HG03469 (cell line): ENCODE data around the gene ZNF185.

Source experiments
- ATAC-seq: cut with Tn5 transposase; IDR thresholded peaks from one replicate; pipeline ENCODE4 v1.9.1; 2021; ENCODE audit warnings: mild to moderate bottlenecking, moderate library complexity, moderate number of reproducible peaks; ENCODE audit not compliant: unreplicated experiment

The ZNF185 gene

DNA sequence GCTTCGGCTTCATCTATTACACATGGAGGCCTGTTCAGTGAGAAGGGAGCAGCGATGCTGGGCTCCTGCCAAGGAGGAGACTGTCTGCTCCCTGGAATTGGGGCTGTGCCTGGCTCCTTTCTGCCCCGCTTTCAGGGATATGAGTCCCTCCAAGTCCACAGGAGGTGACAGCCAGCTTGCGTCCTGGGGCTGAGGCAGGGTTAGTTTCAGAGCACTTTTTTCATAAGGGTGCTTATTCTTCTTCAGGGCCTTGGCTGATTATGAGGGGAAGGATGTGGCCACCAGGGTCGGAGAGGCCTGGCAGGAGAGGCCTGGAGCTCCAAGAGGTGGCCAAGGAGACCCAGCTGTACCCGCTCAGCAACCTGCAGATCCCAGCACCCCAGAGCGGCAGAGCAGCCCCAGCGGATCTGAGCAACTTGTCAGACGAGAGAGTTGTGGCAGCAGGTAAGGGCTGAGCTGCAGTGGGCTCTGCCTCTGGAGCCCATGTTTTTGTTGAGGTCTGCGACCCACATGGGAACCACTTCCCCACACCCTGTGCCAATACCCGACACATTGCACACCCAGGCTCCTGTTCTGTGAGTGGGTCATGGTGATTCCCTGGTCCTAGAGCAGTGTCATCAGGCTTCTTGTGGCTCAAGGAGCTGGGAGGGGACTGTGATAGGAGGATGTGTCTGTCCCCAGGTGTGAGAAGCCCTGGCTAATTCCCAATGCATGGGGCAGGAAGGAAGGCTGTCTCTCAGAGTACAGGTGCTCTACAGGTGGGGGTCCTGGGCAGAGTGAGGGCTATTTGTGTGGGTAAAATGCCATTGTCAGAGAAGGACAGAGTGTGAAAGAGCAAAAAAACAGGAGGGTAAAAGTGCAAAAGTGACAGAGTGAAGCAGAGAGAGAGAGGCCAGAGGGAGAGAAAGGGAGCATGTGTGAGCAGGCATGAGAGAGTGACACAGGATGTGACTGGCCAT, 47.4 kb downstream of the ZNF185 start:
- no peak for ATAC-seq

DNA sequence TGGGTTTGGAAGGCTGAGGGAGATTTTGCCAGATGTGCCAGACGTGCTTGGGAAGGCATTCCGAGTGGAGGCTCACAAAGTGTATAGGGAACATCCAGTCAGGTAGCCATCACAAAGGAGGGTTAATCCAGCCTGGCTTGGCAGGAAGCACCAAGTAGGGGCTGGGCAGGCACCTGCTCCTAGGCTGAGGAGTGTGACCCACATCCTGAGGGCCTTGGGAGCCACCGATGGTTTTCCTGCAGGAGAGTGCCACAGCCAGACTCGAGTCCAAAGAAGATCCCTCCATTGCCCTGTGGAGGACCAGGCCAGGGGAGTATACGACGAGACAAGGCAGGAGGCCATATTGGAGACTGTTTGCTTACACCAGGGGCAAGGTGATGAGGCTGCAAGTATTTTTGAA, 48.8 kb downstream of the ZNF185 start:
- no peak for ATAC-seq
